NCI-H1930 (cell line): ENCODE data around the gene KCTD17.

Source experiments
- DNase-seq, 2 experiments: peaks; one replicate each; lab custom pipeline; 2025; lab: John Stamatoyannopoulos, UW

Gene KCTD17

GRCh38 chr22:37079158-37079557 is 27.6 kb downstream of the KCTD17 start:
- no peak for DNase-seq

GRCh38 chr22:37079668-37080171 is 28.2 kb downstream of the KCTD17 start:
- DNase-seq = no peak

GRCh38 chr22:37080438-37080837 is 28.9 kb downstream of the KCTD17 start:
- DNase-seq = no peak

GRCh38 chr22:37080838-37081237 is 29.3 kb downstream of the KCTD17 start:
- DNase-seq = no peak

GRCh38 chr22:37082251-37082873 is 30.8 kb downstream of the KCTD17 start:
- DNase-seq = no peak

- DNase-seq = no peak
Measured at GRCh38 chr22:37083914-37084313, 32.4 kb downstream of the KCTD17 start.

- DNase-seq = no peak
Measured at GRCh38 chr22:37084385-37084784, 32.8 kb downstream of the KCTD17 start.

- no peak for DNase-seq
Measured at GRCh38 chr22:37086184-37086583, 34.6 kb downstream of the KCTD17 start.

GRCh38 chr22:37088108-37088605 is 36.6 kb downstream of the KCTD17 start:
- DNase-seq = no peak

- DNase-seq = no peak
Measured at GRCh38 chr22:37088750-37089408, 37.3 kb downstream of the KCTD17 start.

GRCh38 chr22:37089434-37089833 is 37.9 kb downstream of the KCTD17 start:
- DNase-seq = no peak

GRCh38 chr22:37090920-37091695 is 39.6 kb downstream of the KCTD17 start:
- DNase-seq = no peak

GRCh38 chr22:37091994-37092393 is 40.5 kb downstream of the KCTD17 start:
- no peak for DNase-seq

- DNase-seq = no peak
Measured at GRCh38 chr22:37092997-37093396, 41.5 kb downstream of the KCTD17 start.

- DNase-seq = no peak
Measured at GRCh38 chr22:37094239-37094638, 42.7 kb downstream of the KCTD17 start.

- DNase-seq = no peak
Measured at GRCh38 chr22:37095113-37095512, 43.6 kb downstream of the KCTD17 start.

- DNase-seq = no peak
Measured at GRCh38 chr22:37097346-37097745, 45.8 kb downstream of the KCTD17 start.

- DNase-seq = no peak
Measured at GRCh38 chr22:37098976-37099591, 47.5 kb downstream of the KCTD17 start.

GRCh38 chr22:37100589-37101127 is 49.1 kb downstream of the KCTD17 start:
- no peak for DNase-seq

- DNase-seq = no peak
Measured at GRCh38 chr22:37101311-37102066, 49.9 kb downstream of the KCTD17 start.

- no peak for DNase-seq
Measured at GRCh38 chr22:37103151-37103550, 51.6 kb downstream of the KCTD17 start.
